ENCODE results near the gene GPR141.

- TF ChIP-seq, protein P1, sequence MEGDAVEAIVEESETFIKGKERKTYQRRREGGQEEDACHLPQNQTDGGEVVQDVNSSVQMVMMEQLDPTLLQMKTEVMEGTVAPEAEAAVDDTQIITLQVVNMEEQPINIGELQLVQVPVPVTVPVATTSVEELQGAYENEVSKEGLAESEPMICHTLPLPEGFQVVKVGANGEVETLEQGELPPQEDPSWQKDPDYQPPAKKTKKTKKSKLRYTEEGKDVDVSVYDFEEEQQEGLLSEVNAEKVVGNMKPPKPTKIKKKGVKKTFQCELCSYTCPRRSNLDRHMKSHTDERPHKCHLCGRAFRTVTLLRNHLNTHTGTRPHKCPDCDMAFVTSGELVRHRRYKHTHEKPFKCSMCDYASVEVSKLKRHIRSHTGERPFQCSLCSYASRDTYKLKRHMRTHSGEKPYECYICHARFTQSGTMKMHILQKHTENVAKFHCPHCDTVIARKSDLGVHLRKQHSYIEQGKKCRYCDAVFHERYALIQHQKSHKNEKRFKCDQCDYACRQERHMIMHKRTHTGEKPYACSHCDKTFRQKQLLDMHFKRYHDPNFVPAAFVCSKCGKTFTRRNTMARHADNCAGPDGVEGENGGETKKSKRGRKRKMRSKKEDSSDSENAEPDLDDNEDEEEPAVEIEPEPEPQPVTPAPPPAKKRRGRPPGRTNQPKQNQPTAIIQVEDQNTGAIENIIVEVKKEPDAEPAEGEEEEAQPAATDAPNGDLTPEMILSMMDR (IDR thresholded peaks at IDR 0.05; ENCODE audit: extremely low read depth in 1 of 2, insufficient read depth in 1 of 2, low read depth in 1 of 2, low read length in 2 of 2), result no peak
- TF ChIP-seq JUN (IDR thresholded peaks at IDR 0.05; ENCODE audit: borderline replicate concordance, insufficient read depth, insufficient read length, low read depth) (no peak), POLR2A (IDR thresholded peaks at IDR 0.05; ENCODE audit: low read depth, low read length) (no peak), FOS (IDR thresholded peaks at IDR 0.05; ENCODE audit: borderline replicate concordance, insufficient read depth, low read length) (no peak), EZH2 (IDR thresholded peaks at IDR 0.05; ENCODE audit: borderline replicate concordance, low read depth, low read length, severe bottlenecking) (no peak), POLR2AphosphoS5 (IDR thresholded peaks at IDR 0.05; ENCODE audit: insufficient read depth, low read depth, low read length) (no peak)
Measured at GRCh38 chr7:37769291-37769690, 85.7 kb downstream of the GPR141 start.
